ENCODE results near the gene ZNF567. TPM values are rescaled to one million over a fixed set of nuclear protein-coding genes. Genes with fewer than 3 reads are reported as not detected.
A peak's percentile ranks its signal among the peaks of the same experiment; 100 is the strongest.

The ZNF567 gene
- total and polyA plus RNA-seq, 2 of the 8 experiments (the other 6 are each of a cell fraction or from before 2014, with no cell fraction given): 6.5 to 10.5 TPM

DNA sequence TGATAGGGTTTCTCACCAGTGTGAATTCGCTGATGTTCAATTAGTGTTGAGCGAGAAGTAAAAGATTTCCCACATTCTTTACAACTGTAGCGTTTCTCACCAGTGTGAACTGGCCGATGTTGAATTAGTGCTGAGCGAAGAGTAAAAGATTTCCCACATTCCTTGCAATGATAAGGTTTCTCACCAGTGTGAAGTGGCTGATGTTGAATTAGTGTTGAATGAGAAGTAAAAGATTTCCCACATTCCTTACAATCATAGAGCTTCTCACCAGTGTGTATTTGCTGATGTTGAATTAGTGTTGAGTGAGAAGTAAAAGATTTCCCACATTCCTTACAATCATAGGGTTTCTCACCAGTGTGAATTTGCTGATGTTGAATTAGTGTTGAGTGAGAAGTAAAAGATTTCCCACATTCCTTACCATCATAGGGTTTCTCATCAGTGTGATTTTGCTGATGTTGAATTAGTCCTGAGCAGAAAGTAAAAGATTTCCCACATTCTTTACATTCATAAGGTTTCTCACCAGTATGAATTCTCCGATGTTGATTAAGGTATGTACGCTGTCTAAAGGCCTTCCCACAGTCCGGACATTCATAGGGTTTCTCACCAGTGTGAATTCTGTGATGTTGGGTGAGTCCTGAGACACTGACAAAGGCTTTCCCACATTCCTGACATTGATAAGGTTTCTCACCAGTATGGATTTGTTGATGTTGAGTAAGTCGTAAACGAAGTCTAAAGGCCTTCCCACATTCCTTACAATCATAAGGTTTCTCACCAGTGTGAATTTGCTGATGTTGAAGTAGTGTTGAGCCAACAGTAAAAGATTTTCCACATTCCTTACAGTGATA is 61.2 kb downstream of the ZNF567 start:
- Histone ChIP-seq H4K5ac (ENCODE audit: insufficient read length, low read depth, low read length) (no peak overlapping the region), H3K4me1 (replicated peaks in 1 of 4; ENCODE audit: control insufficient read depth in 3 of 4, insufficient read depth in 4 of 4, low read length in 3 of 4) (no peaks in the 10 kb centered on the region), H3K9ac (replicated peaks in 1 of 4; ENCODE audit: extremely low read depth in 1 of 4, low read depth in 3 of 4, low read length in 3 of 4) (no peak overlapping the region), H3K14ac (ENCODE audit: insufficient read length) (no peak overlapping the region), H3K4me3 (ENCODE audit: extremely low read depth in 1 of 4, insufficient read depth in 2 of 4, low read depth in 3 of 4, low read length in 4 of 4) (peak overlapping the region in 1 of 4 experiments; percentile 33; a peak in 1 of 8 replicates), H3K23ac (ENCODE audit: insufficient read length) (no peak overlapping the region), H3K9me3 (ENCODE audit: insufficient read depth in 2 of 2, low read depth in 1 of 2, low read length in 1 of 2) (peaks cover 82 to 92% of the 10 kb centered on the region in 2 experiments), H3K79me1 (ENCODE audit: low read depth, low read length) (no peaks in the 10 kb centered on the region), H2AK5ac (ENCODE audit: low read depth, low read length) (no peak overlapping the region), H2BK15ac (ENCODE audit: low read length) (no peak overlapping the region), H3K36me3 (ENCODE audit: control insufficient read depth in 2 of 4, insufficient read depth in 4 of 4, low read length in 3 of 4) (peaks cover 26 to 93% (median 64%) of the 10 kb centered on the region in 4 experiments), H4K20me1 (replicated peaks in 1 of 2; ENCODE audit: control insufficient read depth in 1 of 2, insufficient read depth in 2 of 2, low read length in 2 of 2) (no peaks in the 10 kb centered on the region), H2BK12ac (ENCODE audit: low read depth, low read length) (no peak overlapping the region), H3K18ac (ENCODE audit: extremely low read depth, low read length) (no peak overlapping the region), H2AFZ (ENCODE audit: low read length) (no peak overlapping the region), H3K4me2 (ENCODE audit: insufficient read depth in 1 of 2, low read depth in 2 of 2, low read length in 2 of 2) (no peak overlapping the region), H4K91ac (replicated peaks; ENCODE audit: insufficient read length, low read length) (no peak overlapping the region), H2BK20ac (ENCODE audit: low read length) (no peak overlapping the region), H3K27ac (ENCODE audit: low read depth, low read length) (no peak overlapping the region), H4K8ac (ENCODE audit: extremely low read depth, insufficient read depth, low read length) (no peak overlapping the region), H3K79me2 (ENCODE audit: control insufficient read depth in 1 of 2, insufficient read depth in 2 of 2, low read length in 2 of 2) (peaks cover 0 to 4% of the 10 kb centered on the region in 2 experiments; a peak in 1 of 4 replicates), H2BK120ac (replicated peaks; ENCODE audit: low read depth, low read length) (no peak overlapping the region), H3K27me3 (replicated peaks in 1 of 4; ENCODE audit: control insufficient read depth in 3 of 4, extremely low read depth in 1 of 4, insufficient read depth in 3 of 4, low read length in 3 of 4) (no peaks in the 10 kb centered on the region), H3K4ac (replicated peaks; ENCODE audit: insufficient read length, low read depth, low read length) (no peak overlapping the region), H3K56ac (replicated peaks; ENCODE audit: insufficient read length, low read depth, low read length) (no peak overlapping the region), H2BK5ac (ENCODE audit: low read depth, low read length) (no peak overlapping the region), H3K23me2 (ENCODE audit: low read depth, low read length) (no peaks in the 10 kb centered on the region)
- WGBS, 2 experiments (ENCODE audit: extremely low coverage in 1 of 2, insufficient coverage in 1 of 2, insufficient read length in 1 of 2, insufficient replicate concordance in 2 of 2, low coverage in 1 of 2, low lambda C conversion rate in 2 of 2, missing lambda C conversion rate in 1 of 2): 96% methylated on average over 10 of the region's 10 CpGs; no CpG with 5 or more reads in 1 of the 2 experiments
- CTCF ChIA-PET (ENCODE audit: partially characterized antibody): no interaction called here
- peak; percentile 19 for FAIRE-seq
- no peak for DNase-seq (ENCODE audit: low read depth in 1 of 2, low spot score in 2 of 2)
- TF ChIP-seq RNF2 (IDR thresholded peaks at IDR 0.05; ENCODE audit: borderline replicate concordance, low read depth, low read length, missing control alignments, poor library complexity, severe bottlenecking) (no peak), ZNF274 (IDR thresholded peaks at IDR 0.05; ENCODE audit: borderline replicate concordance, extremely low read depth, low read length) (peak; percentile 42)
- POLR2A ChIA-PET (ENCODE audit: partially characterized antibody): no interaction called here

Data from H1 (cell line).